ENCODE data around the gene KPNB1.
A peak's percentile ranks its signal among the peaks of the same experiment; 100 is the strongest.

KPNB1 gene

DNA sequence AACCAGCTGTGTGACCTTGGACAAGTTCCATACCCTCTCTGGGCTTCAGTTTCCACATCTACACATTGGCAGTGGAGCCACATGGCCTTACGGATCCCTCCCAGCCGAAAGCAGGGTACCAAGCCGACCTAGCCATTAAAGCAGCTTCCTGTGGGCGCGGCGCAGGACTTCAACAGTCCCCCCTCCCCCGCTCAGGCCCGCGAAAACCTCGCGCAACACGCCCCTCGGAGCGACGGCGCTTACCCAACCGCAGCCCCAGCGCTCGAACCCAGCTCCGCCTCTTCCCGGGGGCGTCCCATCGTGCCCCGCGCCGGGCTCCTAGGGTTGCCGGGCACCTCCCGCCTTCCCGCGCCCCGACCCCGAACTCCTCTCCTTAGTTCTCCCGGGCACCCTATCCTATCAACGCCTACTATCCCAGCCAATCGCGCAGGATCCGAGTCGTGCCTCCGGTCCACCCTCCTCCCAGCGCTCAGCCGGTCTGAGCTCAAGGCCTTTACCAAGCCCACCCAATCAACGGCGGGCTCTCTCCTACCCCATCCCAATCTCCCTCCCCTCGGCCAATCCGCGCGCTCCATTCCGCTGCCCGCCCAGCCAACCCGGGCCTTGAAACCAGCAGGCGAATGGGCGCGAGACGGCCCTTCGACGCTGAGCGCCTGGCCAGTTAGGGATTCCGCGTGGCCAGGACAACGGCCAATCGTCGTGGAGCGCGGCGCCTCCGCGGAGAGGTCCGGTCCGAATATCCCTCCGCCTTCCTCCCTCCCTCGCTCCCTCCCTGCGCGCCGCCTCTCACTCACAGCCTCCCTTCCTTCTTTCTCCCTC, at the start of gene KPNB1:
KPNB1 (plus strand) TSS at position 767 of the 819 bp plus-strand sequence. CDS start 326 bp downstream, outside the sequence.
- DNase-seq = peak; percentile 100

- DNase-seq = no peak
Observed at GRCh38 chr17:47603830-47604597, 45.7 kb upstream of the KPNB1 start.

DNA sequence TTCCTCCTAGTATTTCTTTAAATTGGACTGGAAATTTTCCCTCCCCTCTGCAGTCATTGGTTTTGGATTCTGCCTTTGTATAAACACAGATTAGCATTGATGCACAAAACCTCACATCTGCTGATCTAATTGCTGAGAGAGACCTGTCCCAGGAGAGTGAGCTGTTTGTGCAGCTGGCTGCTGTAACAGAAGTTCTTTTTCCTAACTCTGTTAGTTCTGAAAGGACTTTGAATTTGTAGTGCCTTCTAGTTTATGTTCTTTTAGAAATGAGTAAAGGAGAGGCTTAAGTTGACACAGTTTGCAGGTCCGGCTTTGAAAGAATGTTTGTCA, 45.2 kb upstream of the KPNB1 start:
- no peak for DNase-seq

DNA sequence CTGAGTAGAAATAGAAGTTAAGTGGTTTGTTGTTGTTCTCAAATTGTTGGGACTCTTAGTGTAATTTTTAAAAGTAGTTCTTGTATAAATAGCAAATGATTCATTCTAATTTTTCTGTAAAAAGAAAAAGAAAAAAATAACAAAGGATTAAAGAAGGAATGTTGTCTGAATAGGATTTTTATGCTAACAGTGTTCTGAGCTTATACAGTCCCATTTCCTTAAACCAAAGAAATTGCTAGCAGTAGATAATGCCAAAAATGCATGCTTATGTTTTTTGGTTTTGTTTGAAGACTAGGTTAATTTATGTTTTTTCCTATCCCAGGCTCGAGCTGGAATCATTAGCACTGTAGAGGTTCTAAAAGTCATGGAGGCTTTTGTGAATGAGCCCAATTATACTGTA, 44.7 kb upstream of the KPNB1 start:
- no peak for DNase-seq

GRCh38 chr17:47607481-47607880, 42.2 kb upstream of the KPNB1 start:
- no peak for DNase-seq

- DNase-seq = no peak
Observed at GRCh38 chr17:47611372-47612350, 38.1 kb upstream of the KPNB1 start.

DNA sequence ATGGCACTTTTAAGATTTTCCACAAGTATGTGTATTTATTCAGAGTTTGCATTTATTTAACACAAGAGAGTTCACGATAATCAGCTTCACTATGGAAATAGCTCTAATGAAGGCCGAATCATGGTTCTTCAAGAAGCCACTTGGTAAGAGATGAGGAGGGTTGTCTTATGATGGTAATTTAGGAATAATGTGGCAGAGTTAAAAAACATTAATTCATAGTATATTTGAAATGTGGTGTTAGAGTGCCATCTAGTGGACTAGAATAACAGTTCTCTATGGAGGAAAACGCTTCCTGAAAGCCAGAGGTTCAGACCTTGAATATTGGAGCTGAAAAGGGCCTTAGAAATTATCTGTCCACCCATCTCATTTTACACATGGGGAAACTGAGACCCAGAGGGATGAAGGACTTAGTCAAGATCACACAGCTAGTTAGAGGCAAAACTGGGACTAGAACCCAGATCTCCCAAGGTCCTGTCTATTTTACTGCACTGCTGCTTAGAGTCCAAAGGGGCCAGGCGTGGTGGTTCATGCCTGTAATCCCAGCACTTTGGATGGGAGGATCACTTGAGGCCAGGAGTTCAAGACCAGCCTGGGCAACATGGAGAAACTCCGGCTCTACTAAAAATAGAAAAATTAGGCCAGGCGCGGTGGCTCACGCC, 33.8 kb upstream of the KPNB1 start:
- DNase-seq = peak; percentile 50

GRCh38 chr17:47618410-47618809, 31.3 kb upstream of the KPNB1 start:
- no peak for DNase-seq

DNA sequence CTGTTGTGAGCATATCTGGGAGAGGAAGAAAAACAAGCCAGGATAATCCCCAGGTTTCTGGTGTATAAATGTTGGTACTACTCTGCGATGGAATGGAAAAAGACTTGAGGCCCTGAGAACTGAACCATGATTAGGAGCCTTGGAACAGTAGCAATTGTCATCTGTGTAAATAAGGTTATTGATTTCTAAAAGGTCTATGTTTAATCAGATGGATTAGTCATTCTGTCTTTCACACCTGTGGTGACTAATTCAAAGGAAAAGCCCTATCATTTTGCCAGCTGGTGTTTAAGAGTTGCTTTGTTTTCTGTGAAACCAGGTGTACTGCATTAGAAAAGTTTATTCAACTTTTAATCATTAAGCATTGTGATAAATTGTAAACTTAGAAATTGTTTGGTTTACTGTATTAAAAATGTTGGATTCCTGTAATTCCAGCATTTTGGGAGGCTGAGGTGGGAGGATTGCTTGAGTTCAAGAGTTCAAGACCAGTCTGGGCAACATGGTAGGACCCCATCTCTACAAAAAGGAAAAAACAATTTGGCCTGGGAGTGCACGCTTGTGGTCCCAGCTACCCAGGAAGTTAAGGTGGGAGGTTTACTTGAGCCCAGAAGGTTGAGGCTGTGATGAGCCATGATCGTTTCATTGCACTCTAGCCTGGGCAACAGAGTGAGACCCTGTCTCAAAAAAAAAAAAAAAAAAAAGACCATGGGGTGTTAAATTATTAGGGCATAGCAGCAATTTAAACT, 29.0 kb upstream of the KPNB1 start:
- peak; percentile 67 for DNase-seq

DNA sequence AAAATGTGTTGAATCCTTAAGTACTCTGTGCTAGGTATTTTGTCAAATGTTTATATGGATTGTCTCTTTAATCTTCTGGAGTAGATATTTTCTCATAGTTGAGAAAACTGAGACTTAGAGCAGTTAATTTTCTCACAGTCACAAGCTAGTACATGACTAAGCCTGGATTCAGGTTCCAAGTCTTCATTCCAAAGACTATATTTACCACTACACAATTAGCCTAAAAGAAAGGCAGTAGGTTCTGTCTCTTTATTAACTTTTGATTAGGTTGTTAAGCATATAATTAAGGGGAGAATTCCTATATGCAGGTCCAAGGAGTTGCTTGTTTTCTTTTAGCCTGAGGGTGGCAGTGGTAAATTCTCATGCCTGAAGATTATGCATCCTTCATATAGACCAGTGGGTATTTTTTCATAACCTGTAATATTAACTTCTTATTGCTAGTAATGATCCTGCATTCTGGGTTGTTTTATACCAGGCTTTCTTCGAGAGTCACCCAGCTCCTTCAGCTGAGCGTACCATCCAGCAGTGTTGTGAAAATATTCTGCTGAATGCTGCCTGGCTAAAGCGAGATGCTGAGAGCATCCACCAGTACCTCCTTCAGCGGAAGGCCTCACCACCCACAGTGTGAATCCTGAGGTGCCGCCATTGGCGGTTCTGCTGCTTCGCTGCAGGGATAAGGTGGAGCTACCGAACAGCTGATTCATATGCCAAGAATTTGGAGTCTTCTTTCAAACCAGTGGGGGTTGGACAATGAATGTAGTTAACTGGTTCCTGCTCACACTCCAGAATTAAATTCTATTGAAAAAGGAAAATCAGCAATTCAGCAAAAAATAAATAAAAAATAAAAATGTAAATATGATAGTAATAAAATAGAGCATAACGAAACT, 28.2 kb upstream of the KPNB1 start:
- DNase-seq = no peak

- no peak for DNase-seq
Observed at GRCh38 chr17:47622180-47622549, 27.6 kb upstream of the KPNB1 start.

- no peak for DNase-seq
Observed at GRCh38 chr17:47624727-47625068, 25.0 kb upstream of the KPNB1 start.

GRCh38 chr17:47628014-47628566, 21.6 kb upstream of the KPNB1 start:
- DNase-seq = no peak

DNA sequence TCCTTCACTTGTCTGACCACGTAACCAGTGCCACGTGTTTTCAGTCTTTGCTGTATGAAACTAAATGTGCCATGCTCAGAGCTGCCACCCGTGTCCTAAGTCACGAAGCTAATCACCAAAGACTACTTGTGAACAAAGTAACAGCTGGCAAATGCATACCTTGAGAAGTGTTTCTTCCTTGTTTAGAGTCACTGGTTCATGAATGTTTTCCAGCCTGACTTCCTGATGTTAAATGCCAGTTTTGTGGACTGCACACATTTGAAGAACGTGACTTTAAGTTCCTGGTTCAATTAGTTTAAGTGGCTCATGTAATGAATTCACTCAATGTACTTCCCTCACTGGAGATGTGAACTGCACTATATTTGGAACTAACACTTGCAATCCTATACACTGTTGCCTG, 19.9 kb upstream of the KPNB1 start:
- DNase-seq = no peak

GRCh38 chr17:47630614-47631013, 19.1 kb upstream of the KPNB1 start:
- no peak for DNase-seq

DNA sequence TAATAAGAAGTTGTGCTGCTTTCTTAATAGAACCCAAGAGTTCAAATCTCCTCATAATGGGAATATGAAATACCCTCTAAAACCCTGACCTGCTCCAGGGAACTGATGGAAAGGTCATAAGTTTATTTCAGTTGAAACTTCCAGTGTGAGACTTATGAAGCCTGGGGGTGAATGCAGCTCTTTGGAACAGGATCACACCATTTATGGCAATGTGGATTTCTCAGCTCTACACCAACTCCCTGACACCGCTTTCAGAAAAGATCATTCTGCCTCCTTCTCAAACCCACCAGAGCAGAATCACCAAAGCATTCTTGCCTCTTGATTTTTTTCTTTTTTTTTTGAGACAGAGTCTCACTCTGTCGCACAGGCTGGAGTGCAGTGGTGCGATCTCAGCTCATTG, 16.7 kb upstream of the KPNB1 start:
- DNase-seq = no peak

DNA sequence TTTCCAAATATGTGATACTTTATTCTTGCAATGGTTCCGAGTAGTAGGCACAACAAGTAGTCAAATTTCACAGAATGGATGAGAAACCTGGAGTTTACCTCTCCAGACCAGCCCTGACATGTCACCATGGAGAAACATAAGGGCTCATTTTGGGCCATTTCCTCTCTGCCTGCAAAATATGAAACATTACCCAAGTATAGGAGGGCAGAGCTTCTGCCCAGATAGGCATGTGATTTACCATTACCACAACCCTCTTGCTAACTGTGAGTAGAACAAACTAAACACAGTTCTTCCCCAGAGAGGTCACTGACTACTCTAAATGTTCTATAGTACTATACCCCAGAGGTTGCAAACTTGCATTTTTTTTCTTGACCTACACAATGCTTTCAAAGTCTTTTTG, 15.7 kb upstream of the KPNB1 start:
- no peak for DNase-seq

GRCh38 chr17:47634870-47635269, 14.8 kb upstream of the KPNB1 start:
- no peak for DNase-seq

- DNase-seq = no peak
Observed at GRCh38 chr17:47635734-47636133, 14.0 kb upstream of the KPNB1 start.

GRCh38 chr17:47636273-47637030, 13.3 kb upstream of the KPNB1 start:
- DNase-seq = no peak
